ENCODE results near the gene OPRM1.

GRCh38 chr6:154247119-154247861 is 208.2 kb downstream of the OPRM1 start:
- TF ChIP-seq YY1 (IDR thresholded peaks at IDR 0.05), result no peak
- no peak for TF ChIP-seq CTCF (IDR thresholded peaks at IDR 0.05; ENCODE audit: low read depth, low read length, missing input control)
- no peak for TF ChIP-seq RAD21 (IDR thresholded peaks at IDR 0.05)
- TF ChIP-seq, protein P1, sequence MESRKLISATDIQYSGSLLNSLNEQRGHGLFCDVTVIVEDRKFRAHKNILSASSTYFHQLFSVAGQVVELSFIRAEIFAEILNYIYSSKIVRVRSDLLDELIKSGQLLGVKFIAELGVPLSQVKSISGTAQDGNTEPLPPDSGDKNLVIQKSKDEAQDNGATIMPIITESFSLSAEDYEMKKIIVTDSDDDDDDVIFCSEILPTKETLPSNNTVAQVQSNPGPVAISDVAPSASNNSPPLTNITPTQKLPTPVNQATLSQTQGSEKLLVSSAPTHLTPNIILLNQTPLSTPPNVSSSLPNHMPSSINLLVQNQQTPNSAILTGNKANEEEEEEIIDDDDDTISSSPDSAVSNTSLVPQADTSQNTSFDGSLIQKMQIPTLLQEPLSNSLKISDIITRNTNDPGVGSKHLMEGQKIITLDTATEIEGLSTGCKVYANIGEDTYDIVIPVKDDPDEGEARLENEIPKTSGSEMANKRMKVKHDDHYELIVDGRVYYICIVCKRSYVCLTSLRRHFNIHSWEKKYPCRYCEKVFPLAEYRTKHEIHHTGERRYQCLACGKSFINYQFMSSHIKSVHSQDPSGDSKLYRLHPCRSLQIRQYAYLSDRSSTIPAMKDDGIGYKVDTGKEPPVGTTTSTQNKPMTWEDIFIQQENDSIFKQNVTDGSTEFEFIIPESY (IDR thresholded peaks at IDR 0.05), result no peak
- no peak for TF ChIP-seq TAF1 (conservative IDR thresholded peaks at IDR 0.05)
- no peak for TF ChIP-seq JUND (IDR thresholded peaks at IDR 0.05)

Data from liver (tissue), 3 donors.